ENCODE results near the gene GRID2.

DNA sequence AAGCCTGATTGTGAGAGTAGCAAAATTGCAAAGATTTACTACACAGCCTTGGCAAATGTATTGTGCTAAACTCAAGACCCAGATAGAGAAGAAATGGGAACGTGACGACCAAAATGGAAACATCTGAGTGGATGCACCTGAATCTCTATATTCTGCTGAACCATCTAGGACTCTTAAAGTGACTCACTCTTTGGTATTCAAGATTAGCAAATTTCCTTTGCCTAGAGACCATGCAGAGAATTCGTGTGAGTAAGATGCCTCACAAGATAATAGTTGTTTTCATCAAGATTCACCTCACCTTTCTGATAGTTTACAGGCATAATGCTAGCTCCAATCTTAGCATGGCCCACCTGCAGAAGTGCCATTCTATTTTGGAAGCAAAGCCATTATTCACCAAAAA lies 1510.4 kb downstream of the GRID2 start:
- no peak for TF ChIP-seq POLR2A (IDR thresholded peaks at IDR 0.05; ENCODE audit: low read length)
- TF ChIP-seq GATA1 (IDR thresholded peaks at IDR 0.05; ENCODE audit: low read depth, low read length): no peak

Data from erythroblast (primary cell).